Endometrium (tissue), 2 donors: ENCODE results near the gene MRPL22.
A peak's percentile ranks its signal among the peaks of the same experiment; 100 is the strongest.
"Not testable (repeated sequence)": the region's sequence is repeated elsewhere in the genome, so short reads cannot be mapped to it uniquely, and the experiment has no call there.

Experiments
- FAIRE-seq: peaks from 2 replicates; lab custom pipeline; 2012; peaks lifted over from hg19 to GRCh38; lab: Jason Lieb, UNC
- donor health status: control.
- donor health status: control.

Gene MRPL22

DNA sequence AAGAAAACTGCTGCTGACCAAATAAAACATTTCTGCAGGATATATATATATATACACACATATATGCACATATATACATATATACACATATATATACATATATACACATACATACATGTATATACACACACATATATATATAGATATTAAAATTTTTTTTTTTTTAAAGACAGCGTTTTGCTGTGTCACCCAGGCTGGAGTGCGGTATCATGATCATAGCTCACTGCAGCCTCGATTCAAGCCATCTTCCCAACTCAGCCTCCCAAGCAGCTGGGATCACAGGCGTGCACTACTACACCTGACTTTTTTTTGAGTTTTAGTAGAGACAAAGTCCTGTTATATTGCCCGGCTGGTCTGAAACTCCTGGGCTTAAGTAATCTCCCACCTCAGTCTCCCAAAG is 2.7 kb downstream of the MRPL22 start:
- no peak for FAIRE-seq

GRCh38 chr5:154944716-154945115 is 3.8 kb downstream of the MRPL22 start:
- no peak for FAIRE-seq

DNA sequence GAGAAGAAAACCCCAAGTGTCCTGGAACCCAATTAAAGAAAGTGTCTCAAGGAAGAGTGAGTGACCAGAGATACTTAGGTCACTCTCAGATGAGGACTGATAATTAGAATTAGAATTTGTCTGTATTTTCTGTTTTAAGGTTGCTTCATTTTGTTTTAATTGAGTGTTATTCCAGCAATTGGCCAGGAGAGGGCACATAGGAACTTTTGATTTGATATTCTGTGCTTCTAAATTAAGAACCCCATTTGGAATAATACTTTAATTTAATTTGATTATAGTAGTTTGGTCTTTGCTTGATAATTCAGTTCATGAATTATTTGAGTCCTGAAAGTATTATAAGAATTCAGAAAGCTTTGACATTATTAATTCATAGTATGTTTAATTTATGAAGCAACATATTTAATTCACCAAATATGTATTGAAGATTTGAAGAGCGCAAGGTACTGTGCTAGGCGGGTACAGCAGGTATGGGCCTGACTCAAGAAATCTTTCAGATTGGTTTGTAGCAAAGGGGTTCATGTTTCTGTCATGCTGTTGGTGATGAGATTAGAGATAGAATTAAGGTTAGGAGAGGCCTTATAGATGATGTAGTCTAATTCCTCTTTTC is 4.9 kb downstream of the MRPL22 start:
- FAIRE-seq, result peak; percentile 83

GRCh38 chr5:154947778-154948177 is 6.9 kb downstream of the MRPL22 start:
- FAIRE-seq, result no peak

DNA sequence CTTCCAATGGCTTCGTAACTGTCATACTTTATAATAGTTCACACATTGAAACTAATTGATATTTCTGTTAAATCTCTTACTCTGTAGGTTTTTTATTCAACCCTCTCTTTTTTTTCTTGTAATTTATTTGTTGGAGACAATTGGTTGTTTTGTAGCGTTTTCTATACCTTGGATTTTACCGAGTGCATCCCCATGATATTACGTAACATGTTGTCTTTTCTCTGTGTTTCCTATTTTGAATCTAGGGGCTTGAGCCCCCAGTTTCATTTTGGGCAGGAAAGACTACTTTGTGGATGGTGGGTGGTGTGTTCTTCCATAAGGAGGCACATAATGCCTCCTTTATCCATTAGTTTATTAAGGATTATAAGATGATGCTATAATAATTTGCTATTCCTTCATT is 7.4 kb downstream of the MRPL22 start:
- FAIRE-seq, result no peak

DNA sequence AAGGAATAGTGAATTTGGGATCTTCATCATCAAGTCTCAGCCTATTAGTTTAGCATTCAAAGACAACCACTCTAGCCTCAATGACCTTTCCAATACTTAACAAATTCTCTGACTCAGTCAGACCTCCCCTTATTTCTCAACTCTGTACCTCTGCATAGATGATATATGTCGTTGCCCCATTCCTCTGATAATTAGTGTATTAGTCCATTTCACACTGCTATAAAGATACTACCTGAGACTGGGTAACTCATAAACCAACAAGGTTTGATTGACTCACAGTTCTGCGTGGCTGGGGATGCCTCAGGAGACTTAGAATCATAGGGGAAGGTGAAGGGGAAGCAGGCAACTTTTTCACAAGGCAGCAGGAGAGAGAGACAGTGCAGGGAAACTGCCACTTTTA is 8.9 kb downstream of the MRPL22 start:
- no peak for FAIRE-seq

DNA sequence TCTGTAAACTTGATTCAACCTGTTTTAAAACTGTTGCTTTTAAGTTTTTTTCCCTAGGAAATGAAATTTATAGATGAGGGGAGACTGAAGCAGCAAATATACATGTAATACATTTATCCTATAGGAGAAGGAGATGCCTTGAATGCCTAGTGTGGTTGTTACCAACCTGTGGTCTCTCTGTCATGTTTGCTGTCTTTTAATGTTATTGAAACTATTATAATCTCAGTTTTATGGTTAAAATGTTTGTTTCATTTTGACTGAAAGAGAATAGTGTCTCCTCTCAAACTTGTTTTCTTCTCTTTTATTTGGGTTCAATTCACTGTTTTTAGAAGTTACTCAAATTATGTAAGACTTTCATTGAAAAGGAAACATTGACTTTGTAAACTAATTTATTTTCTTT is 15.8 kb downstream of the MRPL22 start:
- FAIRE-seq, result no peak

DNA sequence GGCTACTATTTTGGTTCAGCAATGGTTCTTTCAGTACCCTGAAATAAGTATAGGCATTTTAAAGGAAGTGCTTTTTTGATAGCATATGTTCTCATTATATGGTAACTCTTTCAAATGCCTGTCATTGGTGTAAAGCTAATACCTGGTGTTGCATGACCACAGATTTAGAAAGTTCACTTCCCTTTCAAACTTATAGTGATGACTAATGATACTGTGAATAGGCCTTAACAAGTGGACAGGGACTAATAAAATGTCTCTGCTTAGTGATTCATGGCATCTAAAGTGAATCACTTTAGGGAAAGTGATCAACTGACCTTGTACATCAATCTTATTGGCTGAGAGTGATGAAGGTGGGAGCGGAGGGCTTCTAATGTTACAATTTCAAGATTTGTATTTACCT is 21.6 kb downstream of the MRPL22 start:
- FAIRE-seq, result no peak

DNA sequence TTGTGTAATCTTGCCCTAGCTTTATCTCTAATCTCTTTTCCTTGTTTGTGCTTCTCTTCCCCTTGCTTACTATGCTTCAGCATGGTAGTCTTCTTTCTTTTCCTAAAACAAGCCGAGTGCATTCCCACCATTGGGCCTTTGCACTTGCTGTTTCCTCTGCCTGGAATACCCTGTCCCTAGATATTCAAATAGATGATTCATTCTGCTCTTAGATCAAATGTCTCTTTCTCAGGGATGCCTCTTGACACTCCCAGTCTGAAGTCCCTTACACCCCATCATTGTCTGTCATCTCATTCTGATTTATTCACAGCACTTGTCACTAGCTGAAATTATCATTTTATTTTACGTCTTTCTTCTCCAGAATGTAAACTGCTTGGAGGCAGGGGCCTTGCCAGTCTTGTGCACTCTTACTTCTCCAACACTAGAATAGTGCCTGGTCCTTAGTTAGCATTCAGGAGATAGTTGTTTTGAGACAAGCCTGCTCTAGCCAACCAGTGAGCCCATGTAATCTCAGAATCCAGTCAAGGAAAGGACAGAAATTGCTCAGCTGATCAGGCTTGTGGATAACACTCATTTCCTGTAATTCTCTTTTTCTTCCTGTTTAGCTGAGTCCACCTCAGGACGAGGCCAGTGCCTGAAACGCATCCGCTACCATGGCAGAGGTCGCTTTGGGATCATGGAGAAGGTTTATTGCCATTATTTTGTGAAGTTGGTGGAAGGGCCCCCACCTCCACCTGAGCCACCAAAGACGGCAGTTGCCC is 25.4 kb downstream of the MRPL22 start:
- FAIRE-seq, result no peak

DNA sequence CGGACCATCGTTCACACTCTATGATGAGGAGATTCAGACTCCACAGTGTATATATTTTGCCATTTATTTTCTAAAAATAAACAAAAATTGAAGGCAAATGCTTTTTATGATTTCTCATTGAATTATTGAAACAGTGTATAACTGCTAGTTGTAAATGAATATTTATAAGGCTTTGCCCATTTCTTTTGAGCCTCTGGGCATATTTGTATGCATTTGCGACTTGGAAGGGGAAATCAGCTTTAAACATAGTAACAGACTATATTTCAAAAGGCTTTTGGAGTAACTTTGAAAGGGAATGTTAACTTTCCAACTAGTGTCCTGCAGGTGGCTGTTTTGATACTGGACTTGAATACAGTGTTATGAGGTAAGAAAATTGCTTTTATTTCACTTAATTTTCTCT is 26.0 kb downstream of the MRPL22 start:
- FAIRE-seq, result no peak

- no peak for FAIRE-seq
Observed at GRCh38 chr5:154967421-154968024, 26.6 kb downstream of the MRPL22 start.

DNA sequence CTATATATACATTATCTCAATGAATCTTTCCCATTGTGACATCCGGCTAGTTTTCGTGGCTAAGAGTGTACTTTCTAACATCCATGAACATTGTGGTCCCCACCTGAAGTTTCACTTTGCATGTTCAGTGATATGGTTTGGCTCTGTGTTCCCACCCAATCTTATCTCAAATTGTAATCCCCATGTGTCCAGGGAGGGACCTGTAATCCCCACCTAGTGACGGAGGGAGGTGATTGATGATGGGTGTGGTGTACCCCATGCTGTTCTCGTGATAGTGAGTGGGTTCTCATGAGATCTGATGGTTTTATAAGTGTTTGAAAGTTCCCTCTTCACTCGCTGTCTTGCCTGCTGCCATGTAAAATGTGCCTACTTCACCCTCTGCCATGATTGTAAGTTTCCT is 28.1 kb downstream of the MRPL22 start:
- no peak for FAIRE-seq

- no peak for FAIRE-seq
Observed at GRCh38 chr5:154970759-154971158, 29.9 kb downstream of the MRPL22 start.

DNA sequence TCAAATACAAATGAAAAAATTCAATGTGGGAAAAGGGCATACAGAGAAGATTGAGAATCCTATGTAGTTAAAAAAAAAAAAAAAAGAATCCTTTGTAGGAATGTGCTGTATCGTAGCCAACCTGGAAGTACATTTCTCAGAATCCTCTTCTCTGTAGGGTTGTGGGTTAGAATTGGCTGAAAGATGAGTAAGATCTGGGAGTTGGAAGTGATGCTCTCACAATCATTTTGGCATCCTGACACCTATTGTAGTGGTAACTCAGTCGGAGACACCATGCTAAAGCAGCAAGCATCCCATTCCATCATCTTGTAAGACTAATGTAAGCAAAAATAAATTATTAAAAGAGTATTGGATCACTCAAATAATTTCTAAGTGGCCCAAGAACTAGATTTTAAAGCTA is 30.6 kb downstream of the MRPL22 start:
- no peak for FAIRE-seq

- no peak for FAIRE-seq
Observed at GRCh38 chr5:154972476-154973080, 31.7 kb downstream of the MRPL22 start.

- not testable (repeated sequence) for FAIRE-seq
Observed at GRCh38 chr5:154976082-154976481, 35.2 kb downstream of the MRPL22 start.

GRCh38 chr5:154977409-154977808 is 36.5 kb downstream of the MRPL22 start:
- FAIRE-seq, result no peak

- not testable (repeated sequence) for FAIRE-seq
Observed at GRCh38 chr5:154978294-154978693, 37.4 kb downstream of the MRPL22 start.

DNA sequence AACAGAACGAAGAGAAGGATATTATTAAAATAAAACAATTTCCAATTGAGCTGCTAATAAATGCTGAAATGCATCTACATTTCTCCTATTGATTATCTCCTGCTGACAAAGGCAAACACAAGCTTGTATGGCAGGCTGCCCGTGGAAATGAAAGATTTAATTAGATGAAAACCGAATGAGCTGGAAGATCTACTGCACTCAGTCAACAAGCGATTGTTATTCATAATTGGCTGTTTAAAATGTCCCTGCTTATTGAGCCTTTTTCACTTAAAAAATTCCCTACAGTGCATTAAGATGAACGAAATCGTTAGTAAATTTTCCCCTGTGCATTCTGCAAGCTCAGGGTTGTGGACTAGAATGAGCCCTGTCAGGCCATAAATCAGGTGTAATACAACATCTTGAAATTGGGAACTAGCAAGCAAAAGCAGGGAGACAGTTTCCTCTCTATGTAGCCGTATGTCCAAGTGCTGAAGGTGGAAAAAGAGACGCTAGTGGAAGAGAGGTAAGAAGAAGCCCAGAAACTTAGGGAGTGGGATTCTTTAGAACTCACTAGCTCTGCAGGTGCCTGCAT is 44.2 kb downstream of the MRPL22 start:
- no peak for FAIRE-seq

GRCh38 chr5:154986151-154986550 is 45.3 kb downstream of the MRPL22 start:
- FAIRE-seq, result no peak

GRCh38 chr5:154989626-154990025 is 48.8 kb downstream of the MRPL22 start:
- FAIRE-seq, result no peak

DNA sequence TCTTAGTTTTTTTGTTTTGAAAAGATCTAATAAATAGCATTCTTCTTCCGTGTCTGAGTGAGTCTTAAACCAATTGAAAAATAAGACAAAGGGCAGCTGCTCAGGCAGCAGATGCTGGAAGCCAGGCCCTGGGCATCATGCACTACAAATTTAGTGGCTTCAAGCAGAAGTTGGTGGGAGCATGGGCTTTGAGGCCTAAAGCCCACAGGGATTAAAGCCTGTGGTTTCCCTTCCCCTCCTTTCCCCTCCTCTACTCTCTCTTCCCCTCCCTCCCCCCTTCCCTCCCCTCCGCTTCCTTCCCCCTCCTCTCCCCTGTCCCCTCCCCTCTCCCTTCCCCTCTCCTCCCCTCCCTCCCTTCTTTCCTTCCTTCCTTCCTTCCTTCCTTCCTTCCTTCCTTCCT is 52.6 kb downstream of the MRPL22 start:
- FAIRE-seq, result no peak

DNA sequence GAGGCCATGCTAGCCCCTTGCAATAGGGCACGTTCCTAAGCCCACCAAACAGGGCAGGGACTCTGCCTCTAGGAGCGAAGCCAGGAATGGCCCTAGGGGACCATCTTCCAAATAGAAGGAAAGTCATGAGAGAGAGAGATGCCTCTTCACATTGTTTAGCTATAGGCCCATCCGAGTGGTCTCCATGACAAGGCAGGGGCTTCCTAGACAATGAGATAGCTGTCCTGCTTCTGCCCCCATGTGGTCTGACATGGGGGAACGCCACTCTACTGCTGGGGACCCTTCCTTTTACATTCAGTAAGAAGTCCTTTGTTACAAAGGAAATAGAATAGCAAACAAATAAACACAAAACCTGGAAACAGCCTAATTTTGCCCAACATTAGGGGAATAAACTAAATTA is 54.8 kb downstream of the MRPL22 start:
- FAIRE-seq, result no peak
